ENCODE data around the gene ADGRF4.

- no peak for TF ChIP-seq POLR2AphosphoS5 (IDR thresholded peaks at IDR 0.05; ENCODE audit: low read depth, low read length)
- TF ChIP-seq POLR2A (IDR thresholded peaks at IDR 0.05; ENCODE audit: low read depth, low read length), result no peak
Measured at GRCh38 chr6:47762502-47762901, 64.1 kb downstream of the ADGRF4 start.
